C1 segment of cervical spinal cord (tissue), 14 donors: ENCODE results near the gene ETAA1.
A peak's percentile ranks its signal among the peaks of the same experiment; 100 is the strongest.

Experiments
- DNase-seq, 14 donors: peaks; one replicate each; lab custom pipeline; 2025; lab: John Stamatoyannopoulos, UW

The ETAA1 gene

GRCh38 chr2:67397143-67397986 lies at the start of gene ETAA1:
ETAA1 (plus strand) TSS chr2:67397333; CDS start chr2:67397449, 116 bp downstream.
- peak; percentile 45 to 92 (median 86) for DNase-seq

GRCh38 chr2:67366832-67367412 lies 30.2 kb upstream of the ETAA1 start:
- DNase-seq, result no peak

- no peak for DNase-seq
Measured at GRCh38 chr2:67374481-67374880, 22.7 kb upstream of the ETAA1 start.

- DNase-seq, result no peak
Measured at GRCh38 chr2:67374949-67375348, 22.2 kb upstream of the ETAA1 start.

- DNase-seq, result no peak
Measured at GRCh38 chr2:67378555-67378954, 18.6 kb upstream of the ETAA1 start.

GRCh38 chr2:67379048-67379447 lies 18.1 kb upstream of the ETAA1 start:
- DNase-seq, result no peak

GRCh38 chr2:67384123-67384822 lies 12.9 kb upstream of the ETAA1 start:
- DNase-seq, result no peak

- no peak for DNase-seq
Measured at GRCh38 chr2:67388680-67389079, 8.5 kb upstream of the ETAA1 start.

- no peak for DNase-seq
Measured at GRCh38 chr2:67389286-67389685, 7.8 kb upstream of the ETAA1 start.

GRCh38 chr2:67389788-67390187 lies 7.3 kb upstream of the ETAA1 start:
- DNase-seq, result no peak

- no peak for DNase-seq
Measured at GRCh38 chr2:67393237-67393636, 3.9 kb upstream of the ETAA1 start.

- DNase-seq, result no peak
Measured at GRCh38 chr2:67394734-67395133, 2.4 kb upstream of the ETAA1 start.

GRCh38 chr2:67399144-67399543 lies 2.0 kb downstream of the ETAA1 start:
- no peak for DNase-seq

- DNase-seq, result no peak
Measured at GRCh38 chr2:67399831-67400489, 2.8 kb downstream of the ETAA1 start.

- DNase-seq, result no peak
Measured at GRCh38 chr2:67400560-67401485, 3.7 kb downstream of the ETAA1 start.

GRCh38 chr2:67408346-67408745 lies 11.2 kb downstream of the ETAA1 start:
- DNase-seq, result no peak

- DNase-seq, result no peak
Measured at GRCh38 chr2:67412424-67412823, 15.3 kb downstream of the ETAA1 start.

GRCh38 chr2:67414867-67415266 lies 17.7 kb downstream of the ETAA1 start:
- no peak for DNase-seq

GRCh38 chr2:67416136-67416535 lies 19.0 kb downstream of the ETAA1 start:
- DNase-seq, result no peak

- DNase-seq, result no peak
Measured at GRCh38 chr2:67423489-67423888, 26.4 kb downstream of the ETAA1 start.

- DNase-seq, result no peak
Measured at GRCh38 chr2:67436221-67436620, 39.1 kb downstream of the ETAA1 start.
